ENCODE measurements around the gene UQCRC2.
"Not testable (repeated sequence)": the region's sequence is repeated elsewhere in the genome, so short reads cannot be mapped to it uniquely, and the experiment has no call there.

Gene UQCRC2

DNA sequence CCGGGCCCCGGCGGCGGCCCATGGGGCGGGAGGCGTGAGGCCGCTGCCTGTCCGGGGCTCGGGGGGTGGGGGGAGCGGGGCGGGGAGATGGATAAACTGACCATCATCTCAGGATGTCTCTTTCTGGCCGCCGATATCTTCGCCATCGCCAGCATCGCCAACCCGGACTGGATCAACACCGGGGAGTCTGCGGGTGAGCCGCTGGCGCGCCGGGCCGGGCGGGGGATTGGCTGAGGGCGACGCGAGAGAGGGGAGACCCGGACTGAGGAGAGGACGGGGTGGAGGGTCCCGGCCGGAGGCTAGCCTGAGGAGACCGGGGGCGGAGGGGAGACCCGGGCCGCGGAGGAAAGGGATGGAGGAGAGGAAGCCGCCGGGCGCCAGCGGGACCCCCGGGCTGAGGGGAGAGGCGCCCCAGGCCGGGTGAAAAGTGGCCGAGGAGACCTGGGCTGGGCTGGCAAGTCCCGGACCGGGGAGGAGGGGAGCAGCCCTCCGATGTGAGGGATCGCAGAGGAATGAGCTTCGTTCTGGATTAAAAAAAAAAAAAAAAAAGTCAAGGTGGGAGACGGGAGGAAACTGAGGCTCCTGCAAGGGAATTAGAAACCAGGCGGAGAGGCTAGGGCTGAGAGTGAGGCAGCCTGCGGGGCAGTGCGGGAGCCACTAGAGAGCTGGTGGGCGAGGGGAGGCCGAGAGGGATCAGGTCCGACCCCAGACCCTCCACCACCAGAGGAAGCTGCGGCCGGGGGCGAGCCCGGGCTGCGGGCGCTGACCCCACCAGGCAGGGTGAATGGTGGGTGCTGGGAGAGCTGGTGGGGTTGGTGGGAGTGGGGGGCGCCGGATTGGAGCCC, 55.3 kb downstream of the UQCRC2 start:
- H3K27ac Mint-ChIP-seq = peak overlapping the region; percentile 81
- DNase-seq (ENCODE audit: low spot score in 2 of 2) = peak in 1 of 2 donors; percentile 43
- no peaks in the 10 kb centered on the region for H3K36me3 Mint-ChIP-seq
- H3K27me3 Mint-ChIP-seq = no peaks in the 10 kb centered on the region
- peak overlapping the region; percentile 92 for H3K4me3 Mint-ChIP-seq
- H3K9me3 Mint-ChIP-seq = no peaks in the 10 kb centered on the region
- ATAC-seq (ENCODE audit: low read depth) = peak; percentile 31
- H3K4me1 Mint-ChIP-seq = peaks cover 27% of the 10 kb centered on the region

DNA sequence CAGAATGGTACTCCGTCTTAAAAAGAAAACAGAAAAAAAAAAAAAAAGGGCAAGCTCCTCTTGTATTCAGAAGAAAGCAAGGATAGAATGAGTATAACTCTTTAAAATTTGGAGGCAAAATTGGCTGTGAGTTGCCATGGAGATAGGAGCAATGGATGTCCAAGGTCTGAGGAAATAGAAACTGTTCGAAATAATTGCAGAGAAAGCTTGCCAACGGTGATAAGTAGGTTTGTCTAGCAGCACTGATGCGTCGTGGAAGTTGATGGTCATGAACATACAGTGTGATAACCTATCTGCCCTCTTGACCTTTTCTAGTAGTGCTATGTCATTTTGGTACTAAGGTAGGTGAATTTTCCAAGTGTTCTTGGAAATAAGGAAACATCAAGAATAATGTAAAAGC, 57.7 kb downstream of the UQCRC2 start:
- Mint-ChIP-seq H3K36me3 (no peaks in the 10 kb centered on the region), H3K27ac (no peak overlapping the region), H3K9me3 (no peaks in the 10 kb centered on the region), H3K4me3 (no peak overlapping the region), H3K27me3 (no peaks in the 10 kb centered on the region), H3K4me1 (peaks cover 39% of the 10 kb centered on the region)
- no peak for DNase-seq (ENCODE audit: low spot score in 2 of 2)
- no peak for ATAC-seq (ENCODE audit: low read depth)

DNA sequence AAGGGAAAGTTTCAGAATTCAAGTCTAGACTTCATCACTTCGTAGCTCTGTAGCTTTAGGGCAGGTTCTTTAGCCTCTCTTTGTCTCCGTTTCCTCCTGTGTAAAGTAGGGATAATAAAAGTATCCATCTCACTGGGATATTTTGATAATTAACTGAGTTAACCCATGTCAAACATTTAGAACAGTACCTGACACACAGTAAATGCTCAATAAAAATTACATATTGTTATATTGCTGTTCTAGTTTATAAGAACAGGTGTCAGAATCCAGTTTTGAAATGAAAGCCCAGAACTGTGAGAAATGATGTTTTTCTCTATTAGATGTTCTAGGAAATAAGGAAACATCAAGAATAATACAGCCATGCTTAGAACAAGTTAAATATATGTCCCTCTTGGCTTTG, 59.1 kb downstream of the UQCRC2 start:
- ATAC-seq (ENCODE audit: low read depth) (no peak), DNase-seq (ENCODE audit: low spot score in 2 of 2) (no peak)
- no peak overlapping the region for H3K4me3 Mint-ChIP-seq
- no peak overlapping the region for H3K27ac Mint-ChIP-seq
- H3K4me1 Mint-ChIP-seq = peaks cover 35% of the 10 kb centered on the region
- H3K27me3 Mint-ChIP-seq = no peaks in the 10 kb centered on the region
- H3K9me3 Mint-ChIP-seq = no peaks in the 10 kb centered on the region
- H3K36me3 Mint-ChIP-seq = no peaks in the 10 kb centered on the region

DNA sequence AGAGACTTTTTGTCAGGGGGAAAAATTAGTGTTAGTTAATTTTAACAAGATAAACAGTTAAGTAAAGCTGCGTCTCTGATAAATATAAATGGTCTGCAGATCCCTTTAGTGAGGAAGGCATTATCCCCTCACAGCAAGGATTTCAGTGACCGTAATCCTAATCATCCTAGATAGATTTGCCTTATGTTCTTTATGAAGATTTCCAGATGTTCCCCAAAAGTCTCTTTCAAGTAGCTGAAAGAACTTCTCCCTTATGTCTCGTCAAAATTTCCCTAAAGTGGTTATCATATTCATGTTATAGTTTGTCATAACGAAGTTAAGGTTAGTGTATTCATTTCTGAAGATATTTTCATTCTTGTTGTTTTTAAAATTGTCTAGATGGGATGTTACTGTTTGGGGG, 60.3 kb downstream of the UQCRC2 start:
- Mint-ChIP-seq H3K27ac (no peak overlapping the region), H3K27me3 (no peaks in the 10 kb centered on the region), H3K4me3 (no peak overlapping the region), H3K9me3 (no peaks in the 10 kb centered on the region), H3K4me1 (peaks cover 34% of the 10 kb centered on the region), H3K36me3 (no peaks in the 10 kb centered on the region)
- DNase-seq (ENCODE audit: low spot score in 2 of 2) (no peak), ATAC-seq (ENCODE audit: low read depth) (no peak)

DNA sequence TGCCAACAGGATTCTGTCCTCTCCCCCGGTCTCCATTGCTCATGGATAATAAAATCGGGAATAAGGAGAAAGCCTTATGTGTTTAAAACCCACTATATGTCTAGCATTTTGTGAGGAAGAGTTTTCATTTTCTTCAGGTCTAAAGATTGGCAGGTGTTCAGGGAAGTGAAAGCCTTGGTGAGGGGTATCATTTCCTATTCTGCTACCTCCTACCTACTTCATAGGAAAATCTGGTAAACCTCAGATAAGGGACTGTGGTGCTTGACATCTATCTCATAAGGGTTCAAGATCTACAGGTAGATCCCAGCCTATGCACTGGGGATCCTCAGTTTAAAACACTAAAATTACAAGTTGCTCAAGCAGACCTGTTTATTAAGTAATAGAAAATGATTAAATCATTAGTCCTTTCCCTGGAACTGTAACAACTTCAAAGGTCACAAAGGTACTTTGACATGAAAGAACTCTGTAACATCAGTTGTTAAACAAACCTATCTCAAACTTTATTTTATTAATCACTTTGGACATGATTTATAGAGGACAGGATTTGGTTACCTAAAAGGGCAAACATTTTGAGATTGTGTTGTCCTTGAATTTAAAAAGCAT, 61.2 kb downstream of the UQCRC2 start:
- Mint-ChIP-seq H3K4me1 (peaks cover 37% of the 10 kb centered on the region), H3K9me3 (no peaks in the 10 kb centered on the region), H3K27ac (no peak overlapping the region), H3K4me3 (no peak overlapping the region), H3K36me3 (no peaks in the 10 kb centered on the region), H3K27me3 (no peaks in the 10 kb centered on the region)
- DNase-seq (ENCODE audit: low spot score in 2 of 2) (no peak), ATAC-seq (ENCODE audit: low read depth) (peak; percentile 98)

DNA sequence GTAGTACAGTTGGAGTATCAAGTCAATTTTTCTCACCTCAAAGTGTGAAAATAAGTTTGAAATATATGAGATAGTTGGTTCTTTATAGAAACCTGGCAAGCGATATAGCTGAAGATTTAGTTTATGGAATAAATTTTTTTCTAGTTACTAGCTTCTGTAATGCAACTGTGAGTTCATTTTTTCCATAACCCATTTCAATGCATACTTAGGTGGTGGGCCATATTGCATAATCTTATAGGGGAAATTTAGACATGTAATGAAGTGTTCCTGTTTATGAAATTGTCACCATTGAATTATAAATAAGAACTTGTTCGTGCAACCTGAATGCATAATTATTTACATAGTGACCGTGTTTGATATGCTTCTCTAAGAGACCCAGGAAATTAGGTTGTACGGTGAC, 63.8 kb downstream of the UQCRC2 start:
- Mint-ChIP-seq H3K27ac (no peak overlapping the region), H3K4me1 (peaks cover 31% of the 10 kb centered on the region), H3K9me3 (no peaks in the 10 kb centered on the region), H3K36me3 (no peaks in the 10 kb centered on the region), H3K27me3 (no peaks in the 10 kb centered on the region), H3K4me3 (no peak overlapping the region)
- no peak for ATAC-seq (ENCODE audit: low read depth)
- no peak for DNase-seq (ENCODE audit: low spot score in 2 of 2)

DNA sequence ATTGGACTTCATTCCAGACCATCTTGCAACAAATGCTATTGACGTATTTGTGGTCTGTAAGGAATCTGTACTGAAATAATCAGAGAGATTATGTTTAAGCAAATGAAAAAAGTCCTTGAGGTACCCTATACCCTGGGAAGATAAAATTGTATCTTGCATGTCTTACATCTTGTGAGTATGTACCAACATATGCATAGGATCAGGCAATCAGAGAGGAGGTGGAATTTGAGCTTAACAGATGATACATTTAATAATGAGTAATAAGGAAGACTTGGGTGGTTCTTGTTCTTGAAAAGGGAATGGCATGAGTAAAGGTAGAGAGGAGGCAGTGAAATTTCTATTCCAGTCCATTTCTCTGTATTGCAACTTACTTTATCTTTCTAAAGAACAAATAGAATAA, 65.4 kb downstream of the UQCRC2 start:
- Mint-ChIP-seq H3K4me1 (peaks cover 26% of the 10 kb centered on the region), H3K27me3 (no peaks in the 10 kb centered on the region), H3K27ac (no peak overlapping the region), H3K9me3 (no peaks in the 10 kb centered on the region), H3K36me3 (no peaks in the 10 kb centered on the region), H3K4me3 (no peak overlapping the region)
- DNase-seq (ENCODE audit: low spot score in 2 of 2) (no peak), ATAC-seq (ENCODE audit: low read depth) (no peak)

DNA sequence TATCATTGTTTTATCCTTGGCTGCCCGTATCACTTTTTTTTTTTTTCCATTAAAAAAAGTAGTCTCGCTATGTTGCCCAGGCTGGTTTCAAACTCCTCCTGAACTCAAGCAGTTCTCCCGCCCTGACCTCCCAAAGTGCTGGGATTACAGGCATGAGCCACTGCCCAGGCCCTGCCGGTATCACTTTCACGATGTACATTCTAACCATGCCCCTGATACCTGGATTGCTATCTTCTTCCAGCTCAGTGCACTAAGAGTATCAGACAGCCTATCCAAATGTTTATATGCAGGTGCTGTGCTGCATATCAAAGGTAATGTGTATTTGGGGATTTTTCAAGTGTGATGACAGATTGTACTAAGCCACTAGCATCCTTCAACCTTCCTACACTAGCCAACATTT, 69.0 kb downstream of the UQCRC2 start:
- Mint-ChIP-seq H3K27ac (no peak overlapping the region), H3K9me3 (no peaks in the 10 kb centered on the region), H3K27me3 (no peaks in the 10 kb centered on the region), H3K4me3 (no peak overlapping the region), H3K4me1 (peaks cover 19% of the 10 kb centered on the region), H3K36me3 (no peaks in the 10 kb centered on the region)
- DNase-seq (ENCODE audit: low spot score in 2 of 2) (no peak), ATAC-seq (ENCODE audit: low read depth) (no peak)

DNA sequence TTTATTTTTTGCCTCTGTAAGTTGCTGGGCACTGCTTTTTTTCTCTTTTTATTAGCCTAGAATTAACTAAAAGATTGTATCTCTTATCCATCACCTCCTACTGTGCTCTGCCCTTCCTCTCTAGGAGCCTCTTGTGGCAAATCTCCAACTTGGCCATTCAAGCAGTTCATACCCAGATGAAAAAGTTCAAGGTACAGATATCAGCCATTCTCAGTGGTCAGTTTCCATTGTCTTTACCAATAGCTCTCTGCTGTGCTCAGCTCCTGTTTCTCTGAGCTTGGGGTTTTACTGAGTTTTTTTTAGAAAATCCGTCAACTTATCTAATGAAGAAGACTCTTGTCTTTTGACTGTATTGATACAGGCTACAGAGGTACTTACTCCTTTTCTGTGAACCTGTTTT, 70.3 kb downstream of the UQCRC2 start:
- Mint-ChIP-seq H3K36me3 (no peaks in the 10 kb centered on the region), H3K4me1 (peaks cover 16% of the 10 kb centered on the region), H3K4me3 (no peak overlapping the region), H3K27ac (no peak overlapping the region), H3K27me3 (no peaks in the 10 kb centered on the region), H3K9me3 (no peaks in the 10 kb centered on the region)
- ATAC-seq (ENCODE audit: low read depth) (no peak), DNase-seq (ENCODE audit: low spot score in 2 of 2) (no peak)

DNA sequence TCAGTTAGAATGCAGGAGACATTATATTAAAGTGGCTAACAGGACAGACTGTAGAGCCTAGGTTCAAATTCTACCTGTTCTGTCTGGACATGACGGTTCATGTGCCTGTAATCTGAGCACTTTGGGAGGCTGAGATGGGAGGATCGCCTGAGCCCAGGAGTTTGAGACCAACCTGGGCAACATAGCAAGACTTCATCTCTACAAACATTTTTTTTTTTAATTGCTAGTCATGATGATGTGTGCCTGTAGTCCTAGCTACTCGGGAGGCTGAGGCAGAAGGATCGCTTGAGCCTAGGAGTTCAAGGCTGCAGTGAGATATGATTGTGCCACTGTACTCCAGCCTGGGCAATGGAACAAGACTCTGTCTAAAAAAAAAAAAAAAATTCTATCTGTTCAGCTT, 71.6 kb downstream of the UQCRC2 start:
- H3K27ac Mint-ChIP-seq; H3K36me3 Mint-ChIP-seq; ATAC-seq (ENCODE audit: low read depth); H3K4me3 Mint-ChIP-seq; H3K27me3 Mint-ChIP-seq; DNase-seq (ENCODE audit: low spot score in 2 of 2); H3K9me3 Mint-ChIP-seq: not testable (repeated sequence)
- H3K4me1 Mint-ChIP-seq = peaks cover 10% of the 10 kb centered on the region

DNA sequence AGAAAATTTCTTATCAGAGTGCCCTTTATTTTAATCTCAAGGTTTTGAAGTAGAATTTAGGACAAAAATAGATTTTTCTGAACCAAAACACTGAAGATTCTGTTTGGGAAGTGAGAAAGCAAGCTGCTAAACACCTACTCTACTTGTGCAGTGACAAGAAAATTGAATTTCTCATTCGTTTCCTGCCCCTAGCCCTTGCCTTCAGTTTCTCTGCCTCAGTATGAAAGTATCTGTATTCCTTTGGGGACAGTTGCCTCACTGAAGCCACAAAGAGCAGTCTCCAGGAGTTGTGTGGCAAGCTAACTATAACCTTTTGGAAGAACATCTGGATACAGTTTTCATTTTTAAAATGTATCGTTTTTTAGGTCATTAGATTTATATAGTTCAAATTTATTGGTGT, 74.5 kb downstream of the UQCRC2 start:
- ATAC-seq (ENCODE audit: low read depth) = no peak
- no peaks in the 10 kb centered on the region for H3K9me3 Mint-ChIP-seq
- no peak overlapping the region for H3K27ac Mint-ChIP-seq
- H3K27me3 Mint-ChIP-seq = no peaks in the 10 kb centered on the region
- peaks cover 15% of the 10 kb centered on the region for H3K4me1 Mint-ChIP-seq
- no peak overlapping the region for H3K4me3 Mint-ChIP-seq
- peaks cover 19% of the 10 kb centered on the region for H3K36me3 Mint-ChIP-seq
- no peak for DNase-seq (ENCODE audit: low spot score in 2 of 2)

DNA sequence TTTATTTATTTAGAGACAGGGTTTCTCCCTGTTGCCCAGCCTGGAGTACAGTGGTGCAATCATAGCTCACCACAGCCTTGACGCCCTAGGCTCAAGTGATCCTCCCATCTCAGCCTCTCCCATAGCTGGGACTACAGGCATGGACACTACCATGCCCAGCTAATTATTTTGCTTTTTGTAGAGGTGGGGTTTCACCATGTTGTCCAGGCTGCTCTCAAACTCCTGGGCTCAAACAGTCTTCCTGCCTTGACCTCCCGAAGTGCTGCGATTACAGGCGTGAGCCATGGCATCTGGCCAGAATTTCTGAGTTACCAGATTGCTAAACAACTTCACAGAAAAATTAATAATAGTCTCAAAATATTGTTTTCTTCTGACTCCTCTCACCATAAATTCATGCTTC, 76.5 kb downstream of the UQCRC2 start:
- ATAC-seq (ENCODE audit: low read depth) (no peak), DNase-seq (ENCODE audit: low spot score in 2 of 2) (no peak)
- Mint-ChIP-seq H3K27ac (no peak overlapping the region), H3K4me1 (peaks cover 17% of the 10 kb centered on the region), H3K4me3 (no peak overlapping the region), H3K36me3 (peaks cover 20% of the 10 kb centered on the region), H3K9me3 (no peaks in the 10 kb centered on the region), H3K27me3 (no peaks in the 10 kb centered on the region)

DNA sequence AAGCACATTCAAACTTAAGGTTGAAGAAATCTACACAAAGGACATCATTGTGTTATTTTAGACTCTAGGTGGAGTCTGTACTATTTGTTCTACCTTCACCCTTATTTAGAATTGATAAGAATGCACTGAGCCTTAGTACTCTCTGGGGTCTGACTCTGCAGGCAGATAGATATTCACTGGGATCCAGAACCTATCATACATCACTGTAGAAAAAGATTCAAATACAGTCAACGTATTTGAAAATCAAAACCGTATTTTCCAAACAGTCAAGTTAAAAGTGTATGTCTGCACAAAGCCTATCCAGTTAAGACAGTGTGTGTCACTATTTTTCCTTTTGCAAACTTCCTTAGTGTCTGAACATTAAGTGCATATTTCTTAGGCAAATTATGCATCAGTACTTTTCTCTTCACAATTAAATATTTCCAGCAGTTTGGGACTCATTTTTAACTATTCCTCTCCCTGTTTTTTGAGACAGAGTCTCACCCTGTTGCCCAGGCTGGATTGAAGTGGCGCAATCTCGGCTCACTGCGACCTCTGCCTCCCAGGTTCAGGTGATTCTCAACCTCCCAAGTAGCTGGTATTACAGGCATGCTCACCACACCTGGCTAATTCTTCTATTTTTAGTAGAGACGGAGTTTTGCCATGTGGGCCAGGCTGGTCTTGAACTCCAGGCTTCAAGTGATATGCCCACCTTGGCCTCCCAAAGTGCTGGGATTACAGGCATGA, 77.1 kb downstream of the UQCRC2 start:
- ATAC-seq (ENCODE audit: low read depth) = no peak
- peaks cover 20% of the 10 kb centered on the region for H3K4me1 Mint-ChIP-seq
- no peaks in the 10 kb centered on the region for H3K9me3 Mint-ChIP-seq
- DNase-seq (ENCODE audit: low spot score in 2 of 2) = no peak
- no peak overlapping the region for H3K27ac Mint-ChIP-seq
- no peak overlapping the region for H3K4me3 Mint-ChIP-seq
- H3K27me3 Mint-ChIP-seq = no peaks in the 10 kb centered on the region
- H3K36me3 Mint-ChIP-seq = peaks cover 20% of the 10 kb centered on the region

DNA sequence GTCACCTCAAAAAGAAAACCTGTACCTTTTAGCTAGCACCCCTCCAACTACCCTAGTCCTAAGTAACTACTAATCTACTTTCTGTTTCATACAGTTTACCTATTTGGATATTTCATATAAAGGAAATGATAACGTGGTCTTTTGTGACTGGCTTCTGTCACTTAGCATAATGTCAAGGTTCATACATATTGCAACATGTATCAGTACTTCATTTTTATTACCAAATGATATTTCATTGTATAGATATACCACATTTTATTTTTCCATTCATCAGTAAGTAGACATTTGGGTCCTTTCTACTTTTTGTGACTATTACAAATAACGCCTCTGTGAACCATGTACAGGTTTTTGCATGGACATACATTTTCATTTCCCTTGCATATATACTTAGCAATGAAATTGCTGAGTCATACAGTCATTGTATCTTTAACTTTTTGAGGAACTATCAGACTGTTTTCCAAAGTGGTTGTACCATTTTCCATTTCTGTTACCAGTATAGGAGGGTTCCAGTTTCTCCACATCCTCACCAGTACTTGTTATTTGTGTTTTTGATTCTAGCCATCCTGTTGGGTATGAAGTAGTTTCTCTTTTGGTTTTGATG, 78.4 kb downstream of the UQCRC2 start:
- Mint-ChIP-seq H3K36me3 (peaks cover 22% of the 10 kb centered on the region), H3K27me3 (no peaks in the 10 kb centered on the region), H3K4me3 (no peak overlapping the region), H3K4me1 (peaks cover 13% of the 10 kb centered on the region), H3K9me3 (no peaks in the 10 kb centered on the region), H3K27ac (no peak overlapping the region)
- DNase-seq (ENCODE audit: low spot score in 2 of 2) = no peak
- ATAC-seq (ENCODE audit: low read depth) = no peak
